SK-N-SH treated with all-trans-retinoic acid at 6 μM for 48 hours (cell line): ENCODE data around the gene GTF2H1.
A peak's percentile ranks its signal among the peaks of the same experiment; 100 is the strongest.

Experiments
- ATAC-seq: fragments of 200-7000 bp; cut with Tn5 transposase; 3 replicates; pipeline ENCODE4 v1.9.1; 2020; ENCODE audit warnings: mild to moderate bottlenecking, moderate library complexity
- ARNTL ChIP-seq: fragments of 450-650 bp; formaldehyde crosslinking; IDR thresholded peaks from 2 replicates; pipeline ENCODE4 v1.5.0; 2020; ENCODE audit warnings: low read depth, mild to moderate bottlenecking, moderate library complexity, borderline replicate concordance
- CREB5 ChIP-seq: fragments of 250-450 bp; sonication (Bioruptor Pico); IDR thresholded peaks from 2 replicates; pipeline ENCODE4 v1.5.1; 2020; ENCODE audit warnings: low read depth, mild to moderate bottlenecking, moderate library complexity
- CSDC2 ChIP-seq: fragments of 250-450 bp; sonication (Bioruptor Pico); IDR thresholded peaks from 2 replicates; pipeline ENCODE4 v1.5.0; 2020; ENCODE audit warnings: mild to moderate bottlenecking, moderate library complexity
- CSRNP3 ChIP-seq: fragments of 250-450 bp; sonication (Bioruptor Pico); IDR thresholded peaks from 2 replicates; pipeline ENCODE4 v1.5.1; 2021; ENCODE audit warnings: mild to moderate bottlenecking, moderate library complexity
- ESRRG ChIP-seq: fragments of 250-450 bp; sonication (Bioruptor Pico); IDR thresholded peaks from 2 replicates; pipeline ENCODE4 v1.6.1; 2021; ENCODE audit warnings: mild to moderate bottlenecking
- GLIS3 ChIP-seq: fragments of 250-450 bp; sonication (Bioruptor Pico); IDR thresholded peaks from 2 replicates; pipeline ENCODE4 v1.5.0; 2020; ENCODE audit warnings: mild to moderate bottlenecking, moderate library complexity
- ISL1 ChIP-seq: fragments of 250-450 bp; sonication (Bioruptor Pico); IDR thresholded peaks from 2 replicates; pipeline ENCODE4 v2.1.2; 2022; ENCODE audit warnings: mild to moderate bottlenecking, moderate library complexity
- OSR1 ChIP-seq: fragments of 250-450 bp; sonication (Bioruptor Pico); IDR thresholded peaks from 2 replicates; pipeline ENCODE4 v1.8.0; 2022; ENCODE audit warnings: moderate library complexity, mild to moderate bottlenecking, inconsistent platforms
- PATZ1 ChIP-seq: fragments of 250-450 bp; sonication (Bioruptor Pico); IDR thresholded peaks from 2 replicates; pipeline ENCODE4 v1.8.0; 2020; ENCODE audit warnings: mild to moderate bottlenecking, moderate library complexity, borderline replicate concordance
- RARB ChIP-seq: fragments of 250-450 bp; sonication (Bioruptor Pico); IDR thresholded peaks from 2 replicates; pipeline ENCODE4 v1.8.0; 2021; ENCODE audit warnings: mild to moderate bottlenecking, moderate library complexity
- SNAI2 ChIP-seq: fragments of 250-450 bp; sonication (Bioruptor Pico); IDR thresholded peaks from 2 replicates; pipeline ENCODE4 v1.5.0; 2020; ENCODE audit warnings: mild to moderate bottlenecking, moderate library complexity
- TCF4 ChIP-seq: fragments of 250-450 bp; sonication (Bioruptor Pico); IDR thresholded peaks from 2 replicates; pipeline ENCODE4 v1.8.0; 2021; ENCODE audit warnings: mild to moderate bottlenecking, moderate library complexity, borderline replicate concordance
- TSHZ2 ChIP-seq: fragments of 250-450 bp; sonication (Bioruptor Pico); IDR thresholded peaks from 2 replicates; pipeline ENCODE4 v1.5.0; 2020; ENCODE audit warnings: mild to moderate bottlenecking, moderate library complexity
- ZC3H10 ChIP-seq: fragments of 250-450 bp; sonication (Bioruptor Pico); IDR thresholded peaks from 2 replicates; pipeline ENCODE4 v1.5.1; 2021; ENCODE audit warnings: mild to moderate bottlenecking, moderate library complexity
- ZFP3 ChIP-seq: fragments of 250-450 bp; sonication (Bioruptor Pico); IDR thresholded peaks from 2 replicates; pipeline ENCODE4 v1.5.0; 2020; ENCODE audit warnings: mild to moderate bottlenecking, moderate library complexity
- ZFP30 ChIP-seq: fragments of 450-650 bp; formaldehyde crosslinking; IDR thresholded peaks from 2 replicates; pipeline ENCODE4 v1.5.0; 2022; ENCODE audit warnings: mild to moderate bottlenecking, moderate library complexity
- ZNF70 ChIP-seq: fragments of 450-650 bp; formaldehyde crosslinking; IDR thresholded peaks from 2 replicates; pipeline ENCODE4 v1.5.0; 2020; ENCODE audit warnings: mild to moderate bottlenecking, moderate library complexity

The GTF2H1 gene

GRCh38 chr11:18368221-18368620 is 45.9 kb downstream of the GTF2H1 start:
- ATAC-seq, result peak; percentile 58
- TF ChIP-seq CSRNP3 (CRISPR knock-in tag), result no peak
- TF ChIP-seq ESRRG, result no peak
- TF ChIP-seq TCF4 (CRISPR knock-in tag), result no peak
- no peak for TF ChIP-seq OSR1 (CRISPR knock-in tag)
- TF ChIP-seq CREB5 (CRISPR knock-in tag), result no peak

GRCh38 chr11:18369398-18369797 is 47.0 kb downstream of the GTF2H1 start:
- TF ChIP-seq CSDC2 (CRISPR knock-in tag) (no peak), OSR1 (CRISPR knock-in tag) (no peak), CREB5 (CRISPR knock-in tag) (no peak), RARB (CRISPR knock-in tag) (no peak)
- TF ChIP-seq, all 23 proteins: peak for 0

GRCh38 chr11:18371279-18371678 is 48.9 kb downstream of the GTF2H1 start:
- TF ChIP-seq ISL1 (CRISPR knock-in tag) (no peak), TSHZ2 (CRISPR knock-in tag) (no peak), CSDC2 (CRISPR knock-in tag) (no peak), ZC3H10 (no peak), GLIS3 (no peak), ARNTL (no peak), PATZ1 (CRISPR knock-in tag) (no peak), SNAI2 (no peak)
- no peak for ATAC-seq

More at GRCh38 chr11:18369398-18369797, 47.0 kb downstream of the GTF2H1 start:
- ATAC-seq, result no peak

- no peak for ATAC-seq
- TF ChIP-seq RARB (CRISPR knock-in tag) (no peak), ISL1 (CRISPR knock-in tag) (no peak), ARNTL (no peak), ZNF70 (no peak), ZC3H10 (no peak), GLIS3 (no peak), TSHZ2 (CRISPR knock-in tag) (no peak), OSR1 (CRISPR knock-in tag) (no peak), ZFP30 (CRISPR knock-in tag) (no peak), ZFP3 (no peak)
- TF ChIP-seq, all 23 proteins: peak for 0
These were observed 49.8 kb downstream of the GTF2H1 start for GRCh38 chr11:18372201-18372600.
